BE2C (cell line): ENCODE data around the gene KRT20.

Source experiments
- DNase-seq: peaks from one replicate; pipeline ENCODE4 v3.0.0-alpha.2; 2020
- H3K27me3 ChIP-seq: fragments of 250-450 bp; sonication (Bioruptor Pico); 2 replicates; pipeline ENCODE4 v1.5.1; 2020; ENCODE audit warnings: mild to moderate bottlenecking
- H3K36me3 ChIP-seq: fragments of 250-450 bp; sonication (Bioruptor Pico); 2 replicates; pipeline ENCODE4 v1.5.1; 2020; ENCODE audit warnings: mild to moderate bottlenecking
- H3K4me1 ChIP-seq: fragments of 250-450 bp; sonication (Bioruptor Pico); 2 replicates; pipeline ENCODE4 v1.5.1; 2020
- H3K4me3 ChIP-seq: 2 replicates; pipeline ENCODE4 v1.5.1; 2011; ENCODE audit warnings: low read depth, low read length
- H3K9me3 ChIP-seq: fragments of 250-450 bp; sonication (Bioruptor Pico); 2 replicates; pipeline ENCODE4 v1.5.1; 2020
- TF ChIP-seq, protein P1 (sequence below): IDR thresholded peaks from 2 replicates; pipeline ENCODE4 v1.5.1; 2012; ENCODE audit warnings: mild to moderate bottlenecking, low read depth, low read length

KRT20 gene

DNA sequence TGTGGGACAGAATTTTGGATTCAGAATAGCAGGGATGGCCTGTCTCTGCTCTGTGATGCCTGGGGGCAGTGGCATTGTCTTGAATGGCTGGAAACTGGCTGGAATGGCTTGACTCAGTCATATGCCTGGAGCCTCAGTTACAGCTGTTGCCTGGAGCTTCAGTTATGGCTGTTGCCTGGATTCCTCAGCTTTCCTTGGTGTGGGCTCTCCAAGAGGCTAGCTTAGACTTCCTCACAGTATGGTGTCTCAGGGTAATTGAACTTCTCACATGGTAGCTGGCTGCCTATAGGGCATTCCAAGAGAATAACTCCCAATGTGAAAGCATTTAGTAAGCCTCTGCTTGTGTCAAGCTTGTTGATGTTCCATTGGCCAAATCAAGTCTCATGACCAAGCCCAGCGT is 31.3 kb upstream of the KRT20 start:
- DNase-seq = no peak
- Histone ChIP-seq H3K4me1 (no peaks in the 10 kb centered on the region), H3K9me3 (no peaks in the 10 kb centered on the region), H3K4me3 (no peak overlapping the region), H3K36me3 (no peaks in the 10 kb centered on the region), H3K27me3 (peaks cover 36% of the 10 kb centered on the region)
- TF ChIP-seq, protein P1, sequence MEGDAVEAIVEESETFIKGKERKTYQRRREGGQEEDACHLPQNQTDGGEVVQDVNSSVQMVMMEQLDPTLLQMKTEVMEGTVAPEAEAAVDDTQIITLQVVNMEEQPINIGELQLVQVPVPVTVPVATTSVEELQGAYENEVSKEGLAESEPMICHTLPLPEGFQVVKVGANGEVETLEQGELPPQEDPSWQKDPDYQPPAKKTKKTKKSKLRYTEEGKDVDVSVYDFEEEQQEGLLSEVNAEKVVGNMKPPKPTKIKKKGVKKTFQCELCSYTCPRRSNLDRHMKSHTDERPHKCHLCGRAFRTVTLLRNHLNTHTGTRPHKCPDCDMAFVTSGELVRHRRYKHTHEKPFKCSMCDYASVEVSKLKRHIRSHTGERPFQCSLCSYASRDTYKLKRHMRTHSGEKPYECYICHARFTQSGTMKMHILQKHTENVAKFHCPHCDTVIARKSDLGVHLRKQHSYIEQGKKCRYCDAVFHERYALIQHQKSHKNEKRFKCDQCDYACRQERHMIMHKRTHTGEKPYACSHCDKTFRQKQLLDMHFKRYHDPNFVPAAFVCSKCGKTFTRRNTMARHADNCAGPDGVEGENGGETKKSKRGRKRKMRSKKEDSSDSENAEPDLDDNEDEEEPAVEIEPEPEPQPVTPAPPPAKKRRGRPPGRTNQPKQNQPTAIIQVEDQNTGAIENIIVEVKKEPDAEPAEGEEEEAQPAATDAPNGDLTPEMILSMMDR = no peak

DNA sequence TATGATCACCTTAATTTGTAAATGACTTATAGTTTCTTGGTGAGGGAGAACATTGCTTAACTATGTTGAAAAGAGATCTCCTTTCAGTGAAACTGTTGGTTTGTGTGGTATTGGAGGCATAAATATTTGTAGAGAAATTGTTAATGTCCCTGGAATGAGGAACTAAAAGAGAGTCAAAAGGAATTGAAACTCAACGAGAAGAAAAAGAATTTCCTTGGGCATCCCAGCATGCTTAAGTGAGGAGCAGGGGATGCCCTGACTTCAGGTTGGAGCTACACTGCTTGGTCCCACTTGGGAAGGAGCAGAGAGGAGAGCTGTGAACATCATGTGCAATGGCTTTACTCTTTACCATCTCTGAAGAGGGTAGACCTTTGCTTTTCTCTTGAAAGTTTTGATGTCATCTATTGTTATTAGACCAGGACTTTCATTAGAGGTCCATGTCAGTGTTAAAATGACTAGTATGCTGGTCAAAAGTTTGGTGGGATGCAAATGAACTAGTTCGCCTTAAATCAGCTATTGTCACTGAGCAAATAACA is 30.7 kb upstream of the KRT20 start:
- no peaks in the 10 kb centered on the region for H3K4me1 ChIP-seq
- TF ChIP-seq, protein P1 = no peak
- no peaks in the 10 kb centered on the region for H3K9me3 ChIP-seq
- H3K36me3 ChIP-seq = no peaks in the 10 kb centered on the region
- H3K27me3 ChIP-seq = peaks cover 39% of the 10 kb centered on the region
- no peak overlapping the region for H3K4me3 ChIP-seq
- no peak for DNase-seq

DNA sequence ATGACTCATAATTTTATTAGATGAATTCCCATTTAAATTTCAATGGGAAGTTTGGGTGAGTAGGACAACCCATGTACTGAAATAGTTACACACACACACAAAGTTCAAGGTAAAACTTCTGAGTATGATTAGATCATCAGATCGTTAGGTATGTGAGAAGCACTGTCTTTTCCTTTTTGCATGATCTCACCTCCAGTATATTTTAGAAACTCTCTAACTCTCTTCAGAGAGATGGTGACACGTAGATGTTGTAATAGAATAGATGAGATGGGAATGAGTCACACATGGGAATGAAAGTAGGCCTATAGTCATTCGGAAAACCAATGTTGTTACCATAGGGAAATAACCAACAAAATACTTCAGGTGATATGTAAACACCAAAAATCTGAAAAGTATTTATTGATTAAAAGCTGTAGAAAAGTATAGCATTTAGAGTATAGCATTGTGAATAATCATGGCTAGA is 30.2 kb upstream of the KRT20 start:
- Histone ChIP-seq H3K9me3 (no peaks in the 10 kb centered on the region), H3K36me3 (no peaks in the 10 kb centered on the region), H3K4me3 (no peak overlapping the region), H3K4me1 (no peaks in the 10 kb centered on the region), H3K27me3 (peaks cover 38% of the 10 kb centered on the region)
- no peak for DNase-seq
- TF ChIP-seq, protein P1 = no peak

DNA sequence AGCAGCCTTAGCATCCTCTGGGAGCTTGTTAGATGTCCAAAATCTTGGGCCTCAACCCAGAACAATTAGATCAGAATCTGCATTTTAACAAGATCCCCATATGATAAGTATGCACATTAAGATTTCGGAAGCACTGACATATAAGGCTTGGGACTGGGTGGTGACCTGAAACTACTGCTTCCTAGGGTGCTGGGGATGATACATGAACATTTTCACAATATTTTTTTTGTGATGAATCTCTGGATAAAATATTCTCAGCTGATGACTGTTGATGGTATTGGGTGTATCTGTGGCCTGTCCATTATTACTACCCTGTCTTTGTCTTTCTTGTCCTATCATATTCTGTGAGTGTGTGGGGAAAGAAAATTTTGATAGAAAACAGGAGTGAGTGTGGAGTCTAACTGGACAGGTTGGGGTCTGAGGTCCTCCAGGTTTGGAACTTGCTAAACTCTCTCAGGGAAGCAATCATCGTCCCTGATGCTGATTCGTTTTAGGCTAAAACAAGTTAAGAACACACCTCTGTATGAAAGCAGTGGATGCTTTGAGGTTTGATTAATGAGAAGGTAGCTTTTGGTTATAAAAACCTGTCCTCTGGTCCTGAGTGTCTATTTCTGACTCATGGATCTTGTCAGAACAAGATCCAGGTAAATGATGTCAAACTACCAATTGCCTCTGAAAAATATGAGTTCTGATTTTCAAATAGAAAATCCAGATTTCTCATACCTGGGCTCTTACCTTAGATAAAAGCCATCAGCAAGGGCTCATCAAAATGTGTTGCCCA is 29.2 kb upstream of the KRT20 start:
- Histone ChIP-seq H3K4me3 (no peak overlapping the region), H3K4me1 (0 out of 2 replicates have a peak, but pooled peaks cover 2% of the 10 kb centered on the region), H3K9me3 (no peaks in the 10 kb centered on the region), H3K36me3 (no peaks in the 10 kb centered on the region), H3K27me3 (peaks cover 29% of the 10 kb centered on the region)
- TF ChIP-seq, protein P1 = no peak
- no peak for DNase-seq

DNA sequence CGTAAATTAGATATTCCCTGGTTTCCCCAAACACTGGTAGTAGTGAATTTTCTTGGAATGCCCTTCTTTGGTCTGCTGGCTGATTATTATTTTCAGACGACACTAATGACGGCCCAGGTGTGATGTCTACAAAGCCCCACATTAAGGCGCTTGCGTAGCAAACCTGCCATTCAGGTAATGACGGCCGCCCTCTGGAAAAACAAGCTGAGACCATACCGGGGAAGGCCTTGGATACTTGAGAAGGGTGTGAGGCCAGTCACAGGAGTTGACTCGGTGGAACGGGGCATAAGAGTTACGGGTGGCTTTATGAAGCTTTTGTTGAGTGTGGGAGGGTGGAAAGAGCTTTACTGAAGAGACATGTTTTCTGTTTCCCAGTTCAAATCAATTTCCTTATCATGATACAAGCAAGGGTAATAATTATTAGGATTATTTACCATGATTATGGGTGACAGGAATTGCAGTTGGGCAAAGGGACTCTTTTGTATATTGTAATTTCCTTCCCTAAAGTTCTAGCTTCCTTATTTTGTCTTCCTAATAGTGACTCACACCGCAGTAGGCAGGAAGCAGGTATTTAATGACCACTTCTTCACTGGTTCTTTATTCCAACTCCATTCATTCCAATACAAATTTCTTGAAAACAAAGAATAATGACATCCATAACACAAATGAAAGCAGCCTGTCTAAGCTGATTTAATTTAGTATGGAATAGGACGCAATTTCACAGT is 27.6 kb upstream of the KRT20 start:
- 0 out of 2 replicates have a peak, but pooled peaks cover 2% of the 10 kb centered on the region for H3K4me1 ChIP-seq
- H3K36me3 ChIP-seq = no peaks in the 10 kb centered on the region
- H3K4me3 ChIP-seq = no peak overlapping the region
- no peak for DNase-seq
- H3K9me3 ChIP-seq = no peaks in the 10 kb centered on the region
- H3K27me3 ChIP-seq = peaks cover 29% of the 10 kb centered on the region
- TF ChIP-seq, protein P1 = no peak

DNA sequence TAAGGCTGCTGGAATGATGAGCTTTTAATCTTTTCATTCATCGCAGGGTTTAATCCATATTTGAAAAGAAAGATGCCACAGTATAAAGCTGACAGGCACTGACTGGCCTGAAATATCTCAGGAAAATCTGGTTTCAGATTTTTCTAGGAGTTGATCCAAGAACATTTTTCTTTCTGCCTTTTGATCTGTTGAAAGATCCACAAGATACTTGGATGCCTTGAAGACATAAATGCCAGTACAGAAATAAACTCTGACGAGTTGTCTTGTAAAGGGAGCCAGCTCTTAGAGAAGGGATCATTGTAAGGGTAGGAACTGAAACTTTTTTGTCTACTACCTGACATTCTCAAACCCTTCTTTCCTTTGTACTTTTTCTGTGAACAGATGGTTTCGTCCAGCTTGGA is 25.4 kb upstream of the KRT20 start:
- Histone ChIP-seq H3K36me3 (no peaks in the 10 kb centered on the region), H3K4me3 (no peak overlapping the region), H3K9me3 (no peaks in the 10 kb centered on the region), H3K4me1 (0 out of 2 replicates have a peak, but pooled peaks cover 2% of the 10 kb centered on the region), H3K27me3 (peaks cover 49% of the 10 kb centered on the region)
- DNase-seq = no peak
- TF ChIP-seq, protein P1 = no peak
